Osteocyte (in vitro differentiated cells): ENCODE data around the gene HPSE2. TPM values are rescaled to one million over a fixed set of nuclear protein-coding genes. Genes with fewer than 3 reads are reported as not detected.

ENCODE experiments used
- DNase-seq: peaks from one replicate; pipeline ENCODE4 v3.0.0; 2021; ENCODE audit warnings: mixed read lengths; ENCODE audit not compliant: unreplicated experiment; ENCODE audit errors: extremely low spot score
- H3K27ac Mint-ChIP-seq: one replicate; pipeline ENCODE4 v1.8.0; 2021; ENCODE audit warnings: mild to moderate bottlenecking, mixed read lengths; ENCODE audit not compliant: unreplicated experiment
- H3K27me3 Mint-ChIP-seq: one replicate; pipeline ENCODE4 v1.8.0; 2021; ENCODE audit warnings: mixed read lengths; ENCODE audit not compliant: unreplicated experiment
- H3K36me3 Mint-ChIP-seq: one replicate; pipeline ENCODE4 v1.8.0; 2021; ENCODE audit warnings: mixed read lengths; ENCODE audit not compliant: unreplicated experiment
- H3K4me1 Mint-ChIP-seq: one replicate; pipeline ENCODE4 v1.8.0; 2021; ENCODE audit warnings: mixed read lengths; ENCODE audit not compliant: unreplicated experiment
- H3K4me3 Mint-ChIP-seq: one replicate; pipeline ENCODE4 v1.8.0; 2021; ENCODE audit warnings: mild to moderate bottlenecking, moderate library complexity, mixed read lengths; ENCODE audit not compliant: unreplicated experiment
- H3K9me3 Mint-ChIP-seq: one replicate; pipeline ENCODE4 v1.8.0; 2021; ENCODE audit warnings: mixed read lengths; ENCODE audit not compliant: unreplicated experiment
- total RNA-seq: library from RNA; stranded (reverse); gene quantifications from 2 replicates; pipeline ENCODE4 v1.2.1, GENCODE V29; 2021
- TF ChIP-seq, protein P1 (sequence below): fragments of 200-600 bp; sonication (generic); IDR thresholded peaks from 2 replicates; pipeline ENCODE4 v1.5.0; 2021; ENCODE audit warnings: antibody characterized with exemption, mild to moderate bottlenecking, moderate library complexity

Gene HPSE2
- total RNA-seq, 1 donor from 2014 or later: not detected

- H3K4me1 Mint-ChIP-seq: no peaks in the 10 kb centered on the region
- DNase-seq: no peak
- TF ChIP-seq, protein P1, sequence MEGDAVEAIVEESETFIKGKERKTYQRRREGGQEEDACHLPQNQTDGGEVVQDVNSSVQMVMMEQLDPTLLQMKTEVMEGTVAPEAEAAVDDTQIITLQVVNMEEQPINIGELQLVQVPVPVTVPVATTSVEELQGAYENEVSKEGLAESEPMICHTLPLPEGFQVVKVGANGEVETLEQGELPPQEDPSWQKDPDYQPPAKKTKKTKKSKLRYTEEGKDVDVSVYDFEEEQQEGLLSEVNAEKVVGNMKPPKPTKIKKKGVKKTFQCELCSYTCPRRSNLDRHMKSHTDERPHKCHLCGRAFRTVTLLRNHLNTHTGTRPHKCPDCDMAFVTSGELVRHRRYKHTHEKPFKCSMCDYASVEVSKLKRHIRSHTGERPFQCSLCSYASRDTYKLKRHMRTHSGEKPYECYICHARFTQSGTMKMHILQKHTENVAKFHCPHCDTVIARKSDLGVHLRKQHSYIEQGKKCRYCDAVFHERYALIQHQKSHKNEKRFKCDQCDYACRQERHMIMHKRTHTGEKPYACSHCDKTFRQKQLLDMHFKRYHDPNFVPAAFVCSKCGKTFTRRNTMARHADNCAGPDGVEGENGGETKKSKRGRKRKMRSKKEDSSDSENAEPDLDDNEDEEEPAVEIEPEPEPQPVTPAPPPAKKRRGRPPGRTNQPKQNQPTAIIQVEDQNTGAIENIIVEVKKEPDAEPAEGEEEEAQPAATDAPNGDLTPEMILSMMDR: no peak
- H3K4me3 Mint-ChIP-seq: no peak overlapping the region
- H3K27me3 Mint-ChIP-seq: no peaks in the 10 kb centered on the region
- H3K27ac Mint-ChIP-seq: no peak overlapping the region
- no peaks in the 10 kb centered on the region for H3K9me3 Mint-ChIP-seq
- H3K36me3 Mint-ChIP-seq: no peaks in the 10 kb centered on the region
These were observed 697.2 kb downstream of the HPSE2 start for GRCh38 chr10:98538472-98538871.

GRCh38 chr10:98536551-98536950, 699.1 kb downstream of the HPSE2 start:
- Mint-ChIP-seq H3K27me3 (no peaks in the 10 kb centered on the region), H3K4me3 (no peak overlapping the region), H3K9me3 (no peaks in the 10 kb centered on the region), H3K4me1 (no peaks in the 10 kb centered on the region), H3K27ac (no peak overlapping the region), H3K36me3 (no peaks in the 10 kb centered on the region)
- TF ChIP-seq, protein P1: no peak
- DNase-seq: no peak

DNA sequence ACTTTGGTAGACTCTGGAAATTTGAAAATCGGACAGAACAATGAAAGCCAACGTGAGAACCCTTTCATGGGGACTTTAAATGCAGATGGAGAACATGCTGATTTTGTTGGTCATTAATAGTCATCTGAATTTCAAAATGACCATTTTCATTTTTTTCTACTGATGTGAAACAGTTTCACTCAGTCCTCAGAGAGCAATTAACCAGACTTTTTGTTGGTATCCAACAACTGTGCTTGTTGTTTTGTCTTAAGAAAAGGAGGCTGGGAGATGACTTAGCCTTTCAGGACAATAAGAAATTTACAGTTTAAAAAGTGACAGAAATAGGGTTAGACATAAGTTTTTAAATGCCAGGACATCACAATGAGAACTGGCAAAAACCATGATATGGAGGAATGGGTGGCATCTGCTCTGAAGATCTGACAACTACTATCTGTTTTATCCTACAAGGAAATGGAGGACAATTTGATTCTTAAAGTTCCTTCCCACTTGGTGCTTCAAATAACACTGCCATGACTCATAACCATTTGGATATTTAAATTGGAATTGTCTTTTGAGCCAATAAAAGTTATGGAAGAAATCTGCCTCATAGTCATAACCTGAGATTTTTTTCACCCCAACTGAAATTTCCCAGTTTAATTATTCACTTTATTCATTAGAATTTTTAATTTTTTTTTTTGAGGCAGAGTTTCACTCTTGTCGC, 701.8 kb downstream of the HPSE2 start:
- H3K4me3 Mint-ChIP-seq: no peak overlapping the region
- H3K27me3 Mint-ChIP-seq: no peaks in the 10 kb centered on the region
- H3K36me3 Mint-ChIP-seq: no peaks in the 10 kb centered on the region
- H3K4me1 Mint-ChIP-seq: no peaks in the 10 kb centered on the region
- TF ChIP-seq, protein P1: no peak
- no peak for DNase-seq
- H3K9me3 Mint-ChIP-seq: no peaks in the 10 kb centered on the region
- H3K27ac Mint-ChIP-seq: no peak overlapping the region

- no peaks in the 10 kb centered on the region for H3K4me1 Mint-ChIP-seq
- no peaks in the 10 kb centered on the region for H3K36me3 Mint-ChIP-seq
- no peak overlapping the region for H3K4me3 Mint-ChIP-seq
- DNase-seq: no peak
- H3K9me3 Mint-ChIP-seq: no peaks in the 10 kb centered on the region
- H3K27ac Mint-ChIP-seq: no peak overlapping the region
- TF ChIP-seq, protein P1: no peak
- no peaks in the 10 kb centered on the region for H3K27me3 Mint-ChIP-seq
These were observed 702.4 kb downstream of the HPSE2 start for GRCh38 chr10:98533241-98533640.

- H3K4me3 Mint-ChIP-seq: no peak overlapping the region
These were observed 706.9 kb downstream of the HPSE2 start for GRCh38 chr10:98528805-98529183.

More at GRCh38 chr10:98528805-98529183, 706.9 kb downstream of the HPSE2 start:
- H3K27me3 Mint-ChIP-seq: no peaks in the 10 kb centered on the region
- no peaks in the 10 kb centered on the region for H3K4me1 Mint-ChIP-seq
- no peak for DNase-seq
- no peaks in the 10 kb centered on the region for H3K36me3 Mint-ChIP-seq
- no peaks in the 10 kb centered on the region for H3K9me3 Mint-ChIP-seq
- TF ChIP-seq, protein P1: no peak
- H3K27ac Mint-ChIP-seq: no peak overlapping the region
